KG1 (cell line): ENCODE results near the gene SLC29A1.
"Not testable (repeated sequence)": the region's sequence is repeated elsewhere in the genome, so short reads cannot be mapped to it uniquely, and the experiment has no call there.

Source experiments
- DNase-seq: peaks from one replicate; lab custom pipeline; 2025; lab: John Stamatoyannopoulos, UW

The SLC29A1 gene

GRCh38 chr6:44223319-44224028 is at the start of gene SLC29A1:
Gene SLC29A1, plus strand, starts transcription at chr6:44223595. Its CDS starts 3,719 bp downstream, at chr6:44227314.
- DNase-seq = peak; percentile 71

GRCh38 chr6:44176130-44176761 is 47.1 kb upstream of the SLC29A1 start:
- no peak for DNase-seq

GRCh38 chr6:44176762-44177509 is 46.5 kb upstream of the SLC29A1 start:
- no peak for DNase-seq

DNA sequence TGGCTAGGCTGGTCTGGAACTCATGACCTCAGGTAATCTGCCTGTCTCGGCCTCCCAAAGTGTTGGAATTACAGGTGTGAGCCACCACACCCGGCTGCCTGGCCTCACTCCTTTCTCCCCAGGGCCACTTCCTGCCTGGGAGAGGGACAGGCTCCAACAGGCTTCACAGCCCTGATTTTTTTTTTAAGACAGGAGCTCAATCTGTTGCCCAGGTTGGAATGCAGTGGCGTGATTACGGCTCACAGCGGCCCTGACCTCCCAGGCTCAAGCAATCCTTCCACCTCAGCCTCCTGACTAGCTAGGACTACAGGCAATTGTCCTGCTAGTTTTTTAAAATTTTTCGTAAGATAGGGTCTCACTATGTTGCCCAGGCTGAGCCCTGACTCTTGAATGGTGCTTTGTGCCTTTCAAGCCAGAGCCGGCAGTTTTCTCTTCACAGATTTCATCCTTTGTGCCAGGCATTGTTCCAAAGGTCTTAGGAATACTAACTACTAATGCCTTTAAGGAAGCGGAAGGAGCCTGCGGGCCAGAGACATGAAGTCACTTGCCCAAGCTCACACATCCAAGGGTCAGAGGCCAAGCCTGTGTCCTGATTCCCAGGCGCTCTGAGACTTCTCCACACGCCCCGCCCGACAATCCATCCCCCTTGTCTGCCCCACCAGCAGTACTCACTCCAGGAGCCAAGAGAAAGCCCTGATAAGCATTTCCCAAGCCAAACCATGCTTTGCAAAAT is 45.5 kb upstream of the SLC29A1 start:
- no peak for DNase-seq

DNA sequence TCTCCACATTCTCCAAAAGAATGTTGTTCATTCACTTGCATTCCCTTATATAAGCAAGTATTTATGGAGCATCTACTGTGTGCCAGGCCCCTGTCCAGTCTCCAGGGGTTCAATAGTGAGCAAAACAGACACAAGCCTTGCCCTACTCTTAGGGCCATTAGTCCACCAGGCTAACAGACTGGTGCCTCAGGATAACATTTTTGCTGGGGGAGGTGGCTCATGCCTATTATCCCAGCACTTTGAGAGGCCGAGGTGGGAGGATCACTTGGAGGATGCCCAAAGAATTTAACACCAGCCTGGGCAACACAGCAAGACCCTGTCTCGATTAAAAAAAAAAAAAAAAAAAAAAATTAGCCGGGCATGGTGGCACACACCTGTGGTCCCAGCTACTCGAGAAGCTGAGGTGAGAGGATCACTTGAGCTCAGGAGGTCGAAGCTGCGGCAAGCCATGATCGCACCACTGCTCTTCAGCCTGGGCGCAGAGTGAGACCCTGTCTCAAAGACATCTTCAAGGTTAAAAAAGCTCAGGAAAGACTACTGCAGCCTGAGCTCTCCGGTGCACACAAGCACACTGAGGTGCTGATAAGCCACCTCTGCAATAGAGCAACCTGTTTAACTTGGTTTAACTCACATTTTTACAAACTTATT is 44.8 kb upstream of the SLC29A1 start:
- no peak for DNase-seq

DNA sequence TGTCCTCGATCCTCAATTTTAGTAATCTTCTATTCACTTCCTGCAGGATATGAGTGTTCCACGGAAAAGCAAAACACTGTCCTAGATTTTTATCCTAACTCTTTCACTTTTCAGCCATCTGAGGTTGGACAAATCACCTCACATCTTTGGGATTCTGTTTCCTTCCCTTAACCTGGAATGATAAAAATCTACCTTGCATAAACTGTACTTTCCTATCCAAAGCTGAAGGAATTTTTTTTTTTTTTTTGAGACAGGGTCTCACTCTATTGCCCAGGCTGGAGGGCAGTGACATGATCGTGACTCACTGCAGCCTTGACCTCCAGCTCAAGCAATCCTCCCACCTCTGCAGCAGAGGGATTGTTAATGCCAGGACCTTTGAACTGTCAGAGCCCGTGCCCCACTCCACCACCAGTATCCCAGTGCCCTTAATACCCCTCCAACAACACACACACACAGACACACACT is 44.3 kb upstream of the SLC29A1 start:
- no peak for DNase-seq

DNA sequence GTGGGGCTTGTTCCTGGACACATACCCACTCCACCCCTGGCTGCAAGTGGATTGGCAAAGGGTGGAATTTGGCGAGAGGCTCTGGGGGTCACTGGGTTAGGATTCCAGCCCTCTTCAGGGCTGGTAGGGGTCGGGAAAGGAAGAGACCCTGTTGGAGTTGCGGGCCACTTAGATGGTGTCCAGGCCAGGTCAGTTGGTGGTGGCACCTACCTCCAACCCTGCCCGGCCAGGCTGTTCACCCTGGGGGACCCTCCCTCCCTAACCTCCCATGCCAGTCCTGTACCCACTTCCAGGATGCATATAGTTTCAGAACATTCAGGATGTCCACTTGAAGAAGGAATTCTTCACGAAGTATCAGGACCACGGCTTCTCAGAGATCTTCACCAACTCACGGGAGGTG is 43.7 kb upstream of the SLC29A1 start:
- DNase-seq = no peak

GRCh38 chr6:44180406-44180805 is 43.0 kb upstream of the SLC29A1 start:
- no peak for DNase-seq

GRCh38 chr6:44180886-44181285 is 42.5 kb upstream of the SLC29A1 start:
- DNase-seq = no peak

GRCh38 chr6:44181784-44182183 is 41.6 kb upstream of the SLC29A1 start:
- not testable (repeated sequence) for DNase-seq

GRCh38 chr6:44182911-44183390 is 40.4 kb upstream of the SLC29A1 start:
- no peak for DNase-seq

GRCh38 chr6:44183783-44184182 is 39.6 kb upstream of the SLC29A1 start:
- DNase-seq = no peak

DNA sequence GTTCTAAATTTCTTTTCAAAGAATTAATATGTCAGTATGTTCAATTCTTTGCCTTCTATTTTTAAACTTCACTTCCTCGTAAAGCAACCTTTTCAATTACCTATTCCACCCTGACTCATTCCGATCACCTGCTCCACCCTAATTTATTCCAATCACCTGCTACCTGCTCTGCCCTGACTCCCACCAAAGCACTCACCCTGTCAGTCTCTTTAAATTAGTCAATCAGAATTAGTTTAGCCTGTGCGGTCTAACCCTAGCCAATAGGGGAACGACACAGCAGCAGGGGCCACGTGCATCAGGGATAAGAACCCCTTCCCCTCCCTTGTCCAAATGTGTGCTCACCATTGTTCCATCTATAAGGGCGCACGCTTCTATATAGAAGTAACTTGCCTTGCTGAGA is 38.0 kb upstream of the SLC29A1 start:
- not testable (repeated sequence) for DNase-seq

DNA sequence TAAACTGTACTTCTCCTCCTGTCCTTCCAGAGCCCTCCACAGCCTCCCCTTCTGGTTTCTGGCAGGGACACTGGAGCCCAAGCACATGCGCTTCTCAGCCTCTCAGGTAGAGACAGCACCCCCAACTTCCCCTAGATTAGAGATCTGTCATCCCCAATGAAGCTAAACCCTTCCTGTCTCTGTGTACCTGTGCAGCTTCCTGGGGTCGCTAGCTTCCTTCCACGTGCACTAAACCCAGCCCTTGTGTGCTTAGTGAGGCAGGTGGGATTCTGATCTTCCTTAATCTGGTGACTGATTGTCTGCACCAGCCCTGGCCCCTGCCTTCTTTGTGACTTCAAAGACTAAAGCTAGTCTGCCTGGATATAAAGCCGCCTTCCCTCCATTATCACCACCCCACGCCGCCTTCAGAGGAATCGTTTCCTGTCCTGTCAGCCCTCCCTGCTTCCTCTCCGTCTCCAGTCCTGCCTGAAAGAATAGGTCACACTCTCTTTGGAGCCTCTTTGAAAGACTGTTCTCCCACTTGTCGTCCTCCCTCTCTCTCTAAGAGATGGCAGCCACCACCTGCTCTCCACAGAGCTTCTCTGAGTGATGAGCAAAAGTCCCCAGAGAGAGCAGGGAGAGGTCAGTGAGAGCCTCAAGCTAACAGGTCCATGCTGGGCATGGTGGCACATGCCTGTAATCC is 37.3 kb upstream of the SLC29A1 start:
- no peak for DNase-seq

DNA sequence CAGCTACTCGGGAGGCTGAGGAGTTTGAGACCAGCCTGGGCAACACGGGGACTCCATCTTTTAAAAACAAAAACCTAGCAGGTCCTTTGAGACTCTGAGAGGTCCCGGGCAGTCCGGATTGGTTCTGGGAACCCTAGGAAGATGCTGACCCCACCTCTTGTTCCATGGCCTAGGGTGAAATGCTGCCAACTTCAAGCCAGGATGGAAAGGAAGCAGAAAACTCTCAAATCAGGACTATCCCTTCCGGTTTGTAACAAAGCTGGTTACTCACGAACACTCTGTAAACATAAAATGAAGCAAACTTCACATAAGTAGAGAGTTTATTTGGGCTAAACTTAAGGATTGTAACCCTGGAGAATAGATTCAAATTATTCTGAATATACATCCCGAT is 36.8 kb upstream of the SLC29A1 start:
- DNase-seq = no peak

- DNase-seq = no peak
Observed at GRCh38 chr6:44188819-44189218, 34.6 kb upstream of the SLC29A1 start.

GRCh38 chr6:44189257-44189656 is 34.1 kb upstream of the SLC29A1 start:
- no peak for DNase-seq

GRCh38 chr6:44190715-44191114 is 32.7 kb upstream of the SLC29A1 start:
- no peak for DNase-seq

DNA sequence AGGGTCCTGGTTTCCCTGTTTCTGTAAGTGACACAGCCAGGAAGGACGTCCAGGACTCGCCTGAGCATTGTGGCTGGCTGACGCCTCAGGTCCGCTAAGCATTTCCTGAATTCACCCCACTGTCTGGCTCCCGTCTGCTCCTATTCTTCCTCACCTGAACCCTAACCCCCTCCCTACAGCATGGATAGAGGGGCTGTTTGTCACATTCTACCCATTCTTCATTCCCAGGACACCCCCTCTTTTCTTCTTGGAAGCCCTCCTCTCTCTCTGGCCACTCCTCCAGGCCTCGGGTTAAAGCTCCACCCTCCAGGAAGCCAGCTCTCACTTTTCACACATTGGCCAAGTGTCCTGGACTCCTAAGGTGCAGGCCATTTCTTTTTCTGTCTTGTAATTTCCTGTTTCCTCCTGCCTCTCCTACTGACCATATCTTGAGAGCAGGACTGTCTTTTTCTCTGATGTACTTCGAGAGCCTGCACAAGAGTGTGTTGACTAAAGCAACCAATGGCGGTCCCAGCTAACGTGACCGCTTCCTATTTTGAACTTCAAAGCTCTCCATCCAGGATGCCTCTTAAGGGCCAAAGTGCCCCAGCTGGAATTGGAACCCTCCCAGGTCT is 30.9 kb upstream of the SLC29A1 start:
- DNase-seq = no peak

DNA sequence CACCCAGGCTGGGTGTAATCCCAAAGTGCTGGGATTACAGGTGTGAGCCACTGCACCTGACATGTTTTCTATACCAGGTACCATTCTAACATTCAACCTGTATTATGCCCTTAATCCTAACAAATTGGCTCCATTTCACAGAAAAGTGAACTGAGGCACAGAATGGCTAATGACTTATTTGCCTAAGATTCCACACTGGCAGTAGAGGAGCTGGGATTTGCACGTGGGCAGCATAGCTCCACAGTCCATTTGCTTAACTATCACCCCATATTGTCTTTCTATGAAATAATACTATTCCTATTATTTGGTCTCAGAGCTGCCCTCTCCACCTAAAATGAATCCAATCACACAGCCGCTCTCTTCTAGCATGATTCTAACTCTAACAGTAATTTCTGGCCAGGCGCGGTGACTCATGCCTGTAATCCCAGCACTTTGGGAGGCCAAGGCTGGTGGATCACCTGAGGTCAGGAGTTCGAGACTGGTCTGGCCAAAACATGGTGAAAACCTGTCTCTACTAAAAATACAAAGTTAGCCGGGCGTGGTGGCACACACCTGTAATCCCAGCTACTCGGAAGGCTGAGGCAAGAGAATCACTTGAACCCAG is 30.0 kb upstream of the SLC29A1 start:
- no peak for DNase-seq
